ENCODE results near the gene CACHD1. TPM values are rescaled to one million over a fixed set of nuclear protein-coding genes. Genes with fewer than 3 reads are reported as not detected.

Gene CACHD1
- total RNA-seq, 1 experiment from 2014 or later, result not detected

GRCh38 chr1:64484651-64485050, 14.7 kb downstream of the CACHD1 start:
- H3K9me3 ChIP-seq (ENCODE audit: low read length), result no peaks in the 10 kb centered on the region
- H3K79me2 ChIP-seq (ENCODE audit: low read length), result no peaks in the 10 kb centered on the region
- no peak overlapping the region for H2AFZ ChIP-seq (ENCODE audit: low read length)
- H3K27ac ChIP-seq (ENCODE audit: low read length), result no peak overlapping the region
- H4K20me1 ChIP-seq (ENCODE audit: insufficient read depth, low read depth, low read length), result no peaks in the 10 kb centered on the region
- H3K4me1 ChIP-seq (ENCODE audit: low read length), result no peaks in the 10 kb centered on the region
- no peak for DNase-seq
- no peaks in the 10 kb centered on the region for H3K9me2 ChIP-seq (replicated peaks; ENCODE audit: insufficient read depth, low read length)
- no peaks in the 10 kb centered on the region for H3K36me3 ChIP-seq (ENCODE audit: insufficient read depth, low read length)
- H3K4me3 ChIP-seq (ENCODE audit: low read length), result no peak overlapping the region
- H3K4me2 ChIP-seq (ENCODE audit: low read depth, low read length, poor library complexity, severe bottlenecking), result no peak overlapping the region
- no peak overlapping the region for H3K9ac ChIP-seq (ENCODE audit: low read length)
- no peaks in the 10 kb centered on the region for H3K27me3 ChIP-seq (ENCODE audit: low read length)

DNA sequence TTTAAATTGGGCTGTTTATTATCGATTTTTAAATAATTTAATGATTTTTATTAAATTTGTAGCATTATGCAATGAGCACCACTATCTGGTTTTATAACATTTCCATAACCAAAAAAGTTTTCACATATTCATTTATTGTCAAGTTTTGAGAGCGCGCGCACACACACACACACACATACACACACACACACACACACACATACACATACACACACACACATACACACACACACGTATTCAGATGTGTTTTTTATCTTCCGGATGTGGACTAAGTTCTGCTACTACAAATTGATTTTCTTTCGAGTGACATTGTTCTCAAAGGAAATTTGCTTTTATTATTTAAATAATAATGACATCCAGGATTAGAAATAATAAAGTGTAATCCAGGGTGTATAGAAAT, 16.3 kb downstream of the CACHD1 start:
- Histone ChIP-seq H3K36me3 (ENCODE audit: insufficient read depth, low read length) (no peaks in the 10 kb centered on the region), H2AFZ (ENCODE audit: low read length) (no peak overlapping the region), H3K27me3 (ENCODE audit: low read length) (no peaks in the 10 kb centered on the region), H3K9me2 (replicated peaks; ENCODE audit: insufficient read depth, low read length) (no peaks in the 10 kb centered on the region), H3K4me2 (ENCODE audit: low read depth, low read length, poor library complexity, severe bottlenecking) (no peak overlapping the region), H3K4me1 (ENCODE audit: low read length) (no peaks in the 10 kb centered on the region), H3K4me3 (ENCODE audit: low read length) (no peak overlapping the region), H3K27ac (ENCODE audit: low read length) (no peak overlapping the region), H3K9ac (ENCODE audit: low read length) (no peak overlapping the region), H3K9me3 (ENCODE audit: low read length) (no peaks in the 10 kb centered on the region), H4K20me1 (ENCODE audit: insufficient read depth, low read depth, low read length) (no peaks in the 10 kb centered on the region), H3K79me2 (ENCODE audit: low read length) (no peaks in the 10 kb centered on the region)
- no peak for DNase-seq

DNA sequence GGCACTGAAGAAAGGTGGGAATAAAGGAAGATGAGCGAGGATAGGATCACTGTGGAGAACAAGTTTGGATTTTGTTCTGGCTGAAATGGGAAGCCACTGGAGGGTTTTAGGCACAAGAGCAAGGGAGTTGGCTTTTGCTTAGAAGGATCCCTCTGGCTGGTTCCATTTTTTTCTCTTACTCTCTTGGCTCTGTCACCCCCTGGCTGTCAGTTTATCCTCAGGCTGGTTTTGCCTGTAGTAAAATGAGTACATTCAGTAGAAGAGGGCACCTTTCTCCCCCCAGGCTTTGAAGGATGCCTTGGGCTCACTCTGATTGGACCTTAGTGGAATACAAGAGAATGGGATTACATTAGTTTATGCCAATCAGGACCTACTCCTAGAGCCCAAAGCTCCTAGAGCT, 17.1 kb downstream of the CACHD1 start:
- Histone ChIP-seq H4K20me1 (ENCODE audit: insufficient read depth, low read depth, low read length) (no peaks in the 10 kb centered on the region), H3K9me3 (ENCODE audit: low read length) (no peaks in the 10 kb centered on the region), H3K4me1 (ENCODE audit: low read length) (no peaks in the 10 kb centered on the region), H3K27ac (ENCODE audit: low read length) (no peak overlapping the region), H3K36me3 (ENCODE audit: insufficient read depth, low read length) (no peaks in the 10 kb centered on the region), H3K4me2 (ENCODE audit: low read depth, low read length, poor library complexity, severe bottlenecking) (no peak overlapping the region), H3K9ac (ENCODE audit: low read length) (no peak overlapping the region), H3K9me2 (replicated peaks; ENCODE audit: insufficient read depth, low read length) (no peaks in the 10 kb centered on the region), H3K27me3 (ENCODE audit: low read length) (no peaks in the 10 kb centered on the region), H3K79me2 (ENCODE audit: low read length) (no peaks in the 10 kb centered on the region), H2AFZ (ENCODE audit: low read length) (no peak overlapping the region), H3K4me3 (ENCODE audit: low read length) (no peak overlapping the region)
- no peak for DNase-seq

DNA sequence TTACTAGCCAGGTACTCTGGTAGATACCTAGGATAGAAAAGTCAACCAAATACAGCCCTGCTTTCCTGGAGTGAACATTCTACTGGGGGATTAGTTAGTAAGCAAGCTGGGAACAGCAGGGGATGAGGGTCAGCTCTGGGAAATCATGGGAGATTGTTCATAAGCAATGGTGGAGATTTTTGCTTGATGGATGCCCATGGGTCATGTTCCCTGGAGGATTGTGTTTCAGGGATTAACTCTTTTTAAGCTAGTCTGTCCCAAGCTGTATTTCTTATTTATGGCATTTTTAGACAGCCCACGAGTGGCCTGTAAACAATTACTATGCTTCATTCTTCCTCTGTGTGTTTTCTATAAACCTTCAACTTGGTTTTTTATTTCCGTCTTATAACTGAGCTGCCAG, 18.9 kb downstream of the CACHD1 start:
- Histone ChIP-seq H3K36me3 (ENCODE audit: insufficient read depth, low read length) (no peaks in the 10 kb centered on the region), H4K20me1 (ENCODE audit: insufficient read depth, low read depth, low read length) (no peaks in the 10 kb centered on the region), H3K4me1 (ENCODE audit: low read length) (no peaks in the 10 kb centered on the region), H3K27me3 (ENCODE audit: low read length) (no peaks in the 10 kb centered on the region), H2AFZ (ENCODE audit: low read length) (no peak overlapping the region), H3K9me2 (replicated peaks; ENCODE audit: insufficient read depth, low read length) (no peaks in the 10 kb centered on the region), H3K4me2 (ENCODE audit: low read depth, low read length, poor library complexity, severe bottlenecking) (no peak overlapping the region), H3K9ac (ENCODE audit: low read length) (no peak overlapping the region), H3K79me2 (ENCODE audit: low read length) (no peaks in the 10 kb centered on the region), H3K4me3 (ENCODE audit: low read length) (no peak overlapping the region), H3K27ac (ENCODE audit: low read length) (no peak overlapping the region), H3K9me3 (ENCODE audit: low read length) (no peaks in the 10 kb centered on the region)
- no peak for DNase-seq

DNA sequence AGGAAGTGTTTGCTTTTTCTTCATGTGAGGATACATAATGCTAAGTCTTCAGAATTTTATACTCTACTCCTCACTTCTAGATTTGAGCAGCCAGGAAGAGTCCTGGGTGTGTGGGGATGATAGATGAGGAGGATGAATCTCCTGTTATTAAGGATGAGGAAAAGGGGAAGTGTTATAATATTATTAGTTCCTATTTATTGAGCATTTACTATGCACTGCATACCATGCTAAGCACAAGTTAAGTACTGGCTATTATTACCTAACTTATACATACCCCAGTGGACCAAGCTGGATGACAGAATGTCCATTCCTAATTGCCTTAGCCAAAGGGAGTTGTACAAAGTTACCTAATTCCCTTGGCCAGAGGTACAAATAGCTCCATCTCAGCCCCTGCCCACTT, 19.8 kb downstream of the CACHD1 start:
- Histone ChIP-seq H3K4me3 (ENCODE audit: low read length) (no peak overlapping the region), H3K36me3 (ENCODE audit: insufficient read depth, low read length) (no peaks in the 10 kb centered on the region), H2AFZ (ENCODE audit: low read length) (no peak overlapping the region), H3K9me3 (ENCODE audit: low read length) (no peaks in the 10 kb centered on the region), H3K9me2 (replicated peaks; ENCODE audit: insufficient read depth, low read length) (no peaks in the 10 kb centered on the region), H3K4me1 (ENCODE audit: low read length) (no peaks in the 10 kb centered on the region), H3K79me2 (ENCODE audit: low read length) (no peaks in the 10 kb centered on the region), H3K27me3 (ENCODE audit: low read length) (no peaks in the 10 kb centered on the region), H4K20me1 (ENCODE audit: insufficient read depth, low read depth, low read length) (no peaks in the 10 kb centered on the region), H3K27ac (ENCODE audit: low read length) (no peak overlapping the region), H3K9ac (ENCODE audit: low read length) (no peak overlapping the region), H3K4me2 (ENCODE audit: low read depth, low read length, poor library complexity, severe bottlenecking) (no peak overlapping the region)
- no peak for DNase-seq

GRCh38 chr1:64490213-64490818, 20.4 kb downstream of the CACHD1 start:
- Histone ChIP-seq H3K9me3 (ENCODE audit: low read length) (no peaks in the 10 kb centered on the region), H3K36me3 (ENCODE audit: insufficient read depth, low read length) (no peaks in the 10 kb centered on the region), H3K4me1 (ENCODE audit: low read length) (no peaks in the 10 kb centered on the region), H3K79me2 (ENCODE audit: low read length) (no peaks in the 10 kb centered on the region), H2AFZ (ENCODE audit: low read length) (no peak overlapping the region), H3K27me3 (ENCODE audit: low read length) (no peaks in the 10 kb centered on the region), H4K20me1 (ENCODE audit: insufficient read depth, low read depth, low read length) (no peaks in the 10 kb centered on the region), H3K9ac (ENCODE audit: low read length) (no peak overlapping the region), H3K27ac (ENCODE audit: low read length) (no peak overlapping the region), H3K4me3 (ENCODE audit: low read length) (no peak overlapping the region), H3K9me2 (replicated peaks; ENCODE audit: insufficient read depth, low read length) (no peaks in the 10 kb centered on the region), H3K4me2 (ENCODE audit: low read depth, low read length, poor library complexity, severe bottlenecking) (no peak overlapping the region)
- no peak for DNase-seq

DNA sequence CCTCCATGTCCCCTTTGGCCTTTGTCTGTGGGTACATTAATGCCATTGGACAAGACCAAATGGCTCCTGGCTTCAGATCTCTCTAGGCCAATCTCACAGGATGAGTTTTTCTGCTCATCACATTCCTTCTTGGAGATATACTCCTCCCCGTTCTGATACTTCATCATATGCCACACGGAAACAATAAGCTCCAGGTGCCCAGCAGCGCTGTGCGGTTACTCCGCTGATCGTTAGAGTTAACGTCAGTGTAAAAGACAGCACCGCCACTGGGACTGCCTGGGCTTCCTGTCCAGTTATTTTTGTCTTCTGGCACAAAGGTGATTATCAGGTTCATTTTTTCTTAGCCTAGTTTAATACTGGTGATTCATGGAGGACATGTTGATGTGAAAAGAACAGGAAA, 22.5 kb downstream of the CACHD1 start:
- Histone ChIP-seq H2AFZ (ENCODE audit: low read length) (no peak overlapping the region), H3K9me3 (ENCODE audit: low read length) (no peaks in the 10 kb centered on the region), H3K9ac (ENCODE audit: low read length) (no peak overlapping the region), H4K20me1 (ENCODE audit: insufficient read depth, low read depth, low read length) (no peaks in the 10 kb centered on the region), H3K4me3 (ENCODE audit: low read length) (no peak overlapping the region), H3K36me3 (ENCODE audit: insufficient read depth, low read length) (no peaks in the 10 kb centered on the region), H3K79me2 (ENCODE audit: low read length) (no peaks in the 10 kb centered on the region), H3K27me3 (ENCODE audit: low read length) (no peaks in the 10 kb centered on the region), H3K9me2 (replicated peaks; ENCODE audit: insufficient read depth, low read length) (no peaks in the 10 kb centered on the region), H3K4me2 (ENCODE audit: low read depth, low read length, poor library complexity, severe bottlenecking) (no peak overlapping the region), H3K4me1 (ENCODE audit: low read length) (no peaks in the 10 kb centered on the region), H3K27ac (ENCODE audit: low read length) (no peak overlapping the region)
- DNase-seq, result no peak

DNA sequence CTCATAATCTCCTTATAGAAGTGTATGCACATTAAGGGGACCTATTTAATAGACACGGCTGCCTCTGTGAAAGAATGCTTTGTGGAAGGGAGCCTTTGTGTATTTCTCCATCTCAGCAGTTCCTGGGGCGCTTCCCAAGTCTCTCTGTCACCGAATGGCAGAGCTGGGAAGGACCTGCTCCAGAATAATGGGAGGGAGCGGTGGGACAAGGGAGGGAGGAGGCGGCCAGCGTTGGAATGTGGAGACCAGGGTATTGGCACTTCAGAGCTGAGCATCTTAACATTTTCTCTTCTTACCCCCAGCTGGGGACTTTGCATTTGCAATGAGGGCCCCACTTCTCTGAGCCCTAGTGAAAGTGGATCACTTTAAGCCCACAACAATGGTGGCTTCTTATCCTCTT, 23.9 kb downstream of the CACHD1 start:
- no peak for DNase-seq
- no peaks in the 10 kb centered on the region for H3K9me3 ChIP-seq (ENCODE audit: low read length)
- no peak overlapping the region for H3K9ac ChIP-seq (ENCODE audit: low read length)
- no peaks in the 10 kb centered on the region for H3K79me2 ChIP-seq (ENCODE audit: low read length)
- H4K20me1 ChIP-seq (ENCODE audit: insufficient read depth, low read depth, low read length), result no peaks in the 10 kb centered on the region
- no peak overlapping the region for H2AFZ ChIP-seq (ENCODE audit: low read length)
- no peak overlapping the region for H3K27ac ChIP-seq (ENCODE audit: low read length)
- no peak overlapping the region for H3K4me3 ChIP-seq (ENCODE audit: low read length)
- H3K36me3 ChIP-seq (ENCODE audit: insufficient read depth, low read length), result no peaks in the 10 kb centered on the region
- no peaks in the 10 kb centered on the region for H3K4me1 ChIP-seq (ENCODE audit: low read length)
- no peaks in the 10 kb centered on the region for H3K27me3 ChIP-seq (ENCODE audit: low read length)
- H3K9me2 ChIP-seq (replicated peaks; ENCODE audit: insufficient read depth, low read length), result no peaks in the 10 kb centered on the region
- no peak overlapping the region for H3K4me2 ChIP-seq (ENCODE audit: low read depth, low read length, poor library complexity, severe bottlenecking)

DNA sequence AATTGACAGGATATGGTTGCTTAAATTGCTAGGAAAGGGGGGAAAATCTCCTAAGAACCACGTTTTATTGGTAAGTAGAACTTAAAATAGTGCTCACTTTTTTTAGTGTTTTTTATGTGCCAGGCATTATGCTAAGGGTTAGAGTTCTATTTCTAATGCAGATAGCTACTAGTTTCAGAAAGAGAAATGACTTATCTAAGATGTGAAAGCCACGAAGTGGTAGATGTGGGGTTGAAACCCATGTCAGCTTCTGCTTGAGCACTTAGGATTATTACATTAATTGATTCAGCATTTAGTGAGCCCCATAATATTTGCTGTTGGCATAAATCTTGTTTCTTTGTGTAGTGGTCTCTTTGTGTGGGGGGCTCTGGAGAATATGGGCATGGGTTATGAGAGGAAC, 24.7 kb downstream of the CACHD1 start:
- H2AFZ ChIP-seq (ENCODE audit: low read length), result no peak overlapping the region
- H3K9ac ChIP-seq (ENCODE audit: low read length), result no peak overlapping the region
- no peaks in the 10 kb centered on the region for H3K9me3 ChIP-seq (ENCODE audit: low read length)
- no peaks in the 10 kb centered on the region for H3K27me3 ChIP-seq (ENCODE audit: low read length)
- H3K79me2 ChIP-seq (ENCODE audit: low read length), result no peaks in the 10 kb centered on the region
- no peaks in the 10 kb centered on the region for H3K36me3 ChIP-seq (ENCODE audit: insufficient read depth, low read length)
- no peak for DNase-seq
- no peak overlapping the region for H3K4me3 ChIP-seq (ENCODE audit: low read length)
- H3K27ac ChIP-seq (ENCODE audit: low read length), result no peak overlapping the region
- no peaks in the 10 kb centered on the region for H3K9me2 ChIP-seq (replicated peaks; ENCODE audit: insufficient read depth, low read length)
- H3K4me2 ChIP-seq (ENCODE audit: low read depth, low read length, poor library complexity, severe bottlenecking), result no peak overlapping the region
- no peaks in the 10 kb centered on the region for H3K4me1 ChIP-seq (ENCODE audit: low read length)
- H4K20me1 ChIP-seq (ENCODE audit: insufficient read depth, low read depth, low read length), result no peaks in the 10 kb centered on the region

All from Karpas-422 (cell line).